ENCODE data around the gene NFIC.

Gene NFIC

DNA sequence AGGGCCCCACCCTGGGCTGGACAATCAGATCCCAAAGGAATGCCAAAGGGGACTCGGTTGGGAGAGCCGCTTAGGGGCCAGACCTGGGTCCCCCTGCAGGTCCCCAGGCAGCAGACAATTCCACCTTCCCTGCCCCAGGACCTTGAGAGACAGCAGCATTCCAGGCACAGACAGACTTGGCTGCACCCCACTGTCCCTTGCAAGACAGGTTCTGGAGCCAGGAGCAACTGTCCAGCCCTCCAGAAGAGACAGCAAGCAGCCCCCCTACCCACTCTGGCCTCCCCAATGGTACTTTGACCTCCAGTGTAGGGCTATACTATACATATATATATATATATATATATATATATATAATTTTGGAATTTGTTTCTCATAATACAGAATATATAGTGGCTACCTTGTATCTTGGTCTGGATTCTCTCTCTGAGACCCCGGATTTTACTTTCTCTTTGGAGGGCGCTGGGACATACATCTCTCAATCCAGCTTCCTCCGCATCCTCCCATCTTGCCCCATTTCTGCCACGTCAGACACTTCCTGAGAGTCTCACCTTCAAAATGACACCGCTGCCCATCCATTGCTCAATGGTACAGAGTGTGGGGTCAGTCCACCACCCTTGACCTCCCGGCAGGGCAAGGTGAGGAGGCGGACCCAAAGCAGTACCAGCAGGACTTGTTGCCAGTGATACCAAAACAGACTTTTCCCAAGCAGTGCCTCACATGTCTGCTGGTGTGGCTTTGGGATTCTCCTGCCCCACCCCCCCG, 101.2 kb downstream of the NFIC start:
- DNase-seq (ENCODE audit: low read depth in 2 of 2), result no peak

DNA sequence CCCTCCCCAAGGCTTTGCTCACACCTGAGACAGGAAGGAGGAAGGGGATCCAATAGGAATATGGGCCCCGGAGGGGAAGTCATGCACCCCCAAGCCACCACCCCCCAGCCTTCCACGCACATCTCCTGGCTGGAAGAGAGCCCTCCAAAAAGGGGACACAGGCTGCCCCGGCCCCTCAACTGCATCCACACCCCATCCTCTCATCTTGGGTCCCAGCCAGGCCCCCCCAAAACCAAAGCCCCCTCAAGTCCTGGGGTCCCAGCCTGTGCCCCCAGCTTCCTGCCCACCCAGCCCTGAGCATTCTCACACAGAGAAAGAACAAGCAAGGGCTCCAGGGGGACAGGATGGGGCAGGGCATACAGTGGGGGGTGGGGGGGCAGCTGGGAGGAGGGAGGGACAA, 101.8 kb downstream of the NFIC start:
- no peak for DNase-seq (ENCODE audit: low read depth in 2 of 2)

DNA sequence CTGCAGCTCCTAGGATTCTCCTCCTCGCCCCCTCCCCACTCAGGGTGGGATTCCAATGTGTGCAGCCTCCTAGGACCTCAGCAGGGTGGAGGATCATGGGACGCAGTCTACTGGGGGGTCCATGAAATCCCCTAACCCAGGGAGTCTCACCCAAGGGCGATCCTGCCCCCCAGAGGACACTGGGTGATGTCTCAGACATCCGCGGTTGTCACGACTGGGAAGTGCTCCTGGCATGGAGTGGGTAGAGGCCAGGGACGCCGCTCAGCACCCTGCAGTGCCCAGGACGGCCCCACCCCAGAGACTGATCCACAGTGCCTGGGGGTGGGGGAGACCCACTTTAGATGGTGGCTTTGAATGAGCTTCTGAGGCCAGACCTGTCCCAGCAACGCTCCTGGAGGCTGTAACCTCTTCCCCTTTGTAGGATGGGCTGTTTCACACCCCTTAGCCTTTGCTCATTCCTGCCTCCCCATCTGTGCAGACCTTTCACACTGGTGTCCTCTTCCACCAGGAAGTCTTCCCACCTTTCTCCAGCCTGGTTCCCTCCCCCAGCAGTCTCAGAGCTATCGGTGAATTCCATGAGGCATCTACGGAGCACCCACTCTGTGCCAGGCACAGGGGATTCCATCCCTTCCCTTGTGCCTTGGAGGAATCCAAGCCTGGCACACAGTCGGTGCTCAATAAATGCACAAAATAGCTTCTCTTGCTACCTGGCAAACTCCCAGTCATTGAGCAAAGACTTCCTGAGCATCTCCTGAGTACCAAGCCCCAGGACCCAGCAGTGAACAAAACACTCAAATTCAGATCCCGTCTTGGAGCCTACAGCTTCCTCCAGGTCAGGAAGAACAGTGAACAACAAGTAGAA, 103.5 kb downstream of the NFIC start:
- no peak for DNase-seq (ENCODE audit: low read depth in 2 of 2)

DNA sequence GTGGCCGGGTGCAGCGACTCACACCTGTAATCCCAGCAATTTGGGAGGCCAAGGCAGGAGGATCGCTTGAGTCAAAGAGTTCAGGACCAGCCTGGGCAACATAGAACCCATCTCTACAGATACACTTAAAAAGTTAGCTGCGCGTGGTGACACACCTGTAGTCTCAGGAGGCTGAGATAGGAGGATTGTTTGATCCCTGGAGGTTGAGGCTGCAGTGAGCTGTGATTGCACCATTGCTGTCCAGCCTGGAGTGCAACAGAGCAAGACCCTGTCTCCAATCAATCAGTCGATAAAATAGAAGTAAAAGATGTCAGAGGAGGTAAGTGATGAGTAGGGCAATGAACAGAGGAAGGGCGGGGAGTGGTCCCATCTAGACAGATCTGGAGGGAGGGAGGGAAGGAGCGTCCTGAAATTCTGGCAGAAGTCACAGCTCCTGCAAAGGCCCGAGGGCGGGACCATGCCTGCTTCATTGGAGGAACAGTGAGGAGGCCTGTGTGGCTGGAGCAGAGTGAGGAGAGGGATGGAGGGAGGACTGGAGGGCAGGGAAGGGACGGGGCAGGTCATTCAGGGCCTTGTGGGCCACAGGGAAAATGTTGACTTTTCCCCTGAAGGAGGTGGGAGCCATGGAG, 104.2 kb downstream of the NFIC start:
- DNase-seq (ENCODE audit: low read depth in 2 of 2), result no peak

DNA sequence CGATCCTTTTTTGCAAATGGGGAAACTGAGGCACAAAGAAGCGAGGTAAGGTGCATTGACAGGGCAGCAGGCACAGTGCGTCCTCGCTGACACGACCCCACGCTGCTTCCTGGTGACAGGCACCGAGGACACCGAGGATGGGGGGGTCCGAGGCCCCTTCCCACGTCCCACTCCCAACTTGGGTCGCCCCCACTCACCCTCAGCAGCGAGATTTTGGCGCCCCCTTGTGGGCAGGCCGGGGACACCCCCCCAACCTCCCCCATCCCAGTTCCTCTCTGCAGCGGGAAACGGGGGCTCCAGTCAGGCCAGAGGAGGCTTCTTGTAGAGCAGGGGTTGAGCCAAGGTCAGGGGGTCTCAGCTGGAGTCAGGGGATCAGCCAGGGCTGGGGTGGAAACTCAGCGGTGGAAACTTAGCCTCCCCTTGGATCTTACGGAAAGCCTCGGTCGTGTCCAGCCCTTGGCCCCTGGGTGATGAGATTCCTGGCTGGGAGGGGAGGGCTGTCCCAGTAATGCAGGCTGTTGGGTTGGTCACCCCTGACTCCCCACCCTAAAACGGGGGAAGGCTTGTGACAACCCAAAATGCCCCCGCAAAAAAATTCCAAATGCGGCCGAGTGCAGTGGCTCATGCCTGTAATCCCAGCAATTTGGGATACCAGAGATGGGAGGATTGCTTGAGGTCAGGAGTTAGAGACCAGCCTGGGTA, 105.7 kb downstream of the NFIC start:
- DNase-seq (ENCODE audit: low read depth in 2 of 2), result peak; percentile 15 to 38

DNA sequence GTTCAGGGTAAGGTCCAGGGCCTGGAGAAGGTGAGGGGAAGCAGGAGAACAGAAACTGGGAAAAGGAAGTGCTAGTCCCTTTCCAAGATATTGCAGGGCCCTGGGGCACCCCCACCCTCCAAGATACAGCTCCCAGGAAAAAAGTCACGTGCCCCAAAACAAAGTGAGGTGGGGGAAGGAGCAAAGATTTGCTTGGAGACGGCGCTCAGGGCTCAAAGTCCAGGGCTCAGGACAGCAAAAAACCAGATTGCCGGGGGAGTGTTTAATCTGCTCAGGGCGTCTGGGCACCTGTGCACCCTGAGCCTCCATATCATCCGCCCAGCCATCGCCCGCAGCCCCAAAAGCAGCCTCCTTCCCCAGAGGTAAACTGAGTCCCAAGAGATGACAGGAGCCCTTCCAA, 107.6 kb downstream of the NFIC start:
- no peak for DNase-seq (ENCODE audit: low read depth in 2 of 2)

DNA sequence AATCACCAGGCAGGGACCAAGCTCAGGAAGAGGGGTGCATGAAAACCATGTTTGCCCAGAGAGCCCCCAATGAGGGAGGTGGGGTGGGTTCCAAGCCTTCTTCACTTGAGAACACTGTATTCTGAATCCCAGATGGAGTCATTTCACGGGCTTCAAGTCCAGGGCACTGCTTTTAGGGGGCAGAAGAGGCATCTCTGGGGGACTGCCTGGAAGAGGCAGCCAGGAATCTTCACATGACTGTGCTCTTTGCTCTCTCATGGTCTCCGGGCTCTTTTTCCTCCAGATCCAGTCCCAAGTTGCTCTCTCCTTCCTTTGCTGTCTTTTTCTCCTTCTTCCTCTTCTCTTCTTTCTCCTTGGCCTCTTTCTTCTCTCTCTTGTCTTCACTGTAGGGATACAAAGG, 108.2 kb downstream of the NFIC start:
- no peak for DNase-seq (ENCODE audit: low read depth in 2 of 2)

DNA sequence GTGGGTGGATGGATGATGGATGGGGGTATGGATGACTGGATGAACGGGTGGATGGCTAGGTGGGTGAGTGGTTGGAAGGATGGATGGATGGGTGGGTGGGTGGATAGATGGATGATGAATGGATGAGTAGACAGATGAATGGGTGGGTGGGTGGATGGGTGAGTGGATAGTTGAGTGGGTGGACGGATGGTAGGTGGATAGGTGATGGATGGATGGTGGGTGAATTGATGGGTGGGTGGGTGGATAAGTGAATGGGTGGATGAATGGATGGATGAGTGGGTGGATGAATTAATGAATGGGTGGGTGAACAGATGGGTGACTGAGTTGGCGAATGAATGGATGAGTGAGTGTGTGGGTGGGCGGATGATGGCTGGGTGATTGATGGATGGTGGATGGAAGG, 109.1 kb downstream of the NFIC start:
- DNase-seq (ENCODE audit: low read depth in 2 of 2), result no peak

DNA sequence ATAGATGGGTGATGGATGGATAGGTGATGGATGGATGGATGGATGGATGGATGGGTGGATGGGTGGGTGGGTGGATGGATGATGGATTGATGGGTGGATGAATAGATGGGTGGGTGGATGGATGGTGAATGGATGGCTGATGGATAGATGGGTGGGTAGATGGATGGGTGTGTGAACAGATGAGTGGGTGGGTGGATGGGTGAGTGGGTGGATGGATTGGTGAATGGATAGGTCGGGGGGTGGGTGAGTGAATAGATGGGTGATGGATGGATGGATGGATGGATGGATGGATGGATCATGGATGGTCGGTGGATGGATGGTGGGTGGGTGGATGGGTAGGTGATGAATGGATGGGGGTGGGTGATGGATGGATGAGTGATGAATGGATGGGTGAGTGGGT, 110.4 kb downstream of the NFIC start:
- no peak for DNase-seq (ENCODE audit: low read depth in 2 of 2)

DNA sequence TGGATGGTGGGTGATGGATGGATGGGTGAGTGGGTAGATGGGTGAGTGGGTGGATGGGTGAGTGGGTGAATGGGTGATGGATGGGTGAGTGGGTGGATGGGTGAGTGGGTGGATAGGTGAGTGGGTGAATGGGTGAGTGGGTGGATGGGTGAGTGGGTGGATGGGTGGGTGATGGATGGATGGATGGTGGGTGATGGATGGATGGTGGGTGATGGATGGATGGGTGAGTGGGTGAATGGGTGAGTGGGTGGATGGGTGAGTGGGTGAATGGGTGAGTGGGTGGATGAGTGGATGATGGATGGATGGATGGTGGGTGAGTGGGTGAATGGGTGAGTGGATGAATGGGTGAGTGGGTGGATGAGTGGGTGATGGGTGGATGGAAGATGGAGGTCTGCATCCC, 111.1 kb downstream of the NFIC start:
- no peak for DNase-seq (ENCODE audit: low read depth in 2 of 2)

DNA sequence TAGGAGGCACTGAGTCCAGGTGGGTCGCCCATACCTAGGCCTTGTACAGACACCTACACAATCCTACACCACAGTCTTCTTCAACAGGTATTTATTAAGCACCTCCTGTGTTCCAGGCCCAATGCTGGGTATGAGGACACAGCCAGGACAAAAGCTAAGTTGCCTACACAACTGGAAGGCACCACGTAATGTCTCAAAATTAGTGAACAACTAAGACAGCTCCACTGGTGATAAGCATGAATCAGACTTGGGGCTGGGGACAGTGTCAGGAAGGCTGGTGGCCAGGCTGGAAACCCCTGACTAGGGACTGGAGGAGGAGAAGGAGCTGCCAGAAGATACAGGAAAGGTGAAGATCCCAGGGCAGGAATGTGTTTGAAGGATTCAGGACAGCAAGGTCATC, 111.6 kb downstream of the NFIC start:
- DNase-seq (ENCODE audit: low read depth in 2 of 2), result no peak

DNA sequence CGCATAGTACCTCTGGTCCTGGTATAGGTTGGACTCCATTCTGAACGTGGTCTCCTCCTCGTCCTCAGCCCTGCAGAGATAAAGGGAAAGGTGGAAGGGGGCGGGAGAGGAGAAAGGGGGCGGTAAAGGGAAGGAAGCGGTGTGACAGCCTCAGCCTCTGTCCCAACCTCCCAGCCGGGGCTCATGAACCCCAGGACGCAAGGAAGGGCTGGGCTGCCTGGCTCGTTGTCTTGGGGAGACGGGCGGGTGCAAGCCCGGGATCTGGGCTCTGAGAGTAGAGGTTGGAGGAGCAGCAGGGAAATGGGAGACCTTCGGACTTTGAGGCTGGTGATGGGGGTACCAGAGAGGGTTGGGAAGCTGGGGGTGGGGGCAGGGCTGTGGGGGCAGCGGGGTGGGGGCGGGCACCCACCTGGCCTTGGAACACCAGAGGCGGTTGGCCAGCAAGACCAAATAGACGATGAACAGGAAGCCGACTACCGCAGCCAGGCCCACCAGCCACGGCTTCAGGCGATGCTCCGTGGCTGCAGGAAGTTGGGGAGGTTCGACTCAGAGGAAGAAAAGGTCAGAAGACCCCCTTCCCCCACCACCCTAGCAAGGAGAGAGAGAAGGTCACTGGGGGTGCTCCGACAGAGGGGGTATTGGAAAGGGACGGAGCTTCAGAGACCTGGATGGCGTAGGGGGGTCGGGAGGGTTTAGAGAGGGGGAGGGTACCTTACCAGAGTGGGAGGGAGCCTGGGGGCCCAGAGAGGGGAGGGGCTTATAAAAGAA, 112.2 kb downstream of the NFIC start:
- no peak for DNase-seq (ENCODE audit: low read depth in 2 of 2)

DNA sequence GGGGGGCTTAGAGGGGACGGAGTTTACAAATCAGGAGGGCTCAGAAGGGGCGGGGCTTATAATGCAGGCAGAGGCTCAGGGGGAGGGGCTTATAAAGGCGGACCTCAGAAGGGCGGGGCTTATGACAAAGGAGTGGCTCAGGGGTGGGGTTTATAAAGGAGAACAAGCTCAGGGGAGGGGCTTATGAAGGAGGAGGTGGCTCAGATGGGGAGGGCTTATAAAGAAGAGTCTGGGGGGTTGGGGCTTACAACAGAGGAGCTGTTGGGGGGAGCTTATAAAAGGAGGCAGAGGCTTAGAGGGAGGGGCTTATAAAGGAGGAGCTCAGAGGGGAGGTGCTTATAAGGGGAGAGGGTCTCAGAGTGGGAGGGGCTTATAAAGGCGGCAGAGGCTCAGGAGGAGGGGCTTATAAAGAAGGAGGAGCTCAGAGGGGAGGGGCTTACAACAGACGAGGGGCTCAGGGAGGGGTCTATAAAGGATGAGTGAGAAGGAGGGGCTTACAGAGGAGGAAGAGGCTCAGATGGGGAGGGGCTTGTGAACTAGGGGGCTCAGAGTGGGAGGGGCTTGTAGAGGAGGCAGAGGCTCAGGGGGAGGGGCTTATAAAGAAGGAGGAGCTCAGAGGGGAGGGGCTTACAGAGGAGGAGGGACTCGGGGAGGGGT, 112.9 kb downstream of the NFIC start:
- peak; percentile 14 to 18 for DNase-seq (ENCODE audit: low read depth in 2 of 2)

DNA sequence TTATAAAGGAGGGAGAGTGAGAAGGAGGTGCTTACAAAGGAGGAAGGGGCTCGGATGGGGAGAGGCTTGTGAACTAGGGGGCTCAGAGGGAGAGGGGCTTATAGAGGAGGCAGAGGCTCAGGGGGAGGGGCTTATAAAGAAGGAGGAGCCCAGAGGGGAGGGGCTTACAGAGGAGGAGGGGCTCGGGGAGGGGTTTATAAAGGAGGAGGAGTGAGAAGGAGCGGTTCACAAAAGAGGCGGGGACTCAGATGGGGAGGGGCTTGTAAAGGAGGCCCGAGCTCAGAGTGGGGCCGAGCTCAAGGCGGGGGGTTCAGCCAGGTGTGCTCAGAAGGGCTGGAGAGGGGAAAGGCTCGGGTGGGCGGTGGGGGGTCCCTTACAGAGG, 113.4 kb downstream of the NFIC start:
- DNase-seq (ENCODE audit: low read depth in 2 of 2), result peak in 1 of 2 donors; percentile 18

DNA sequence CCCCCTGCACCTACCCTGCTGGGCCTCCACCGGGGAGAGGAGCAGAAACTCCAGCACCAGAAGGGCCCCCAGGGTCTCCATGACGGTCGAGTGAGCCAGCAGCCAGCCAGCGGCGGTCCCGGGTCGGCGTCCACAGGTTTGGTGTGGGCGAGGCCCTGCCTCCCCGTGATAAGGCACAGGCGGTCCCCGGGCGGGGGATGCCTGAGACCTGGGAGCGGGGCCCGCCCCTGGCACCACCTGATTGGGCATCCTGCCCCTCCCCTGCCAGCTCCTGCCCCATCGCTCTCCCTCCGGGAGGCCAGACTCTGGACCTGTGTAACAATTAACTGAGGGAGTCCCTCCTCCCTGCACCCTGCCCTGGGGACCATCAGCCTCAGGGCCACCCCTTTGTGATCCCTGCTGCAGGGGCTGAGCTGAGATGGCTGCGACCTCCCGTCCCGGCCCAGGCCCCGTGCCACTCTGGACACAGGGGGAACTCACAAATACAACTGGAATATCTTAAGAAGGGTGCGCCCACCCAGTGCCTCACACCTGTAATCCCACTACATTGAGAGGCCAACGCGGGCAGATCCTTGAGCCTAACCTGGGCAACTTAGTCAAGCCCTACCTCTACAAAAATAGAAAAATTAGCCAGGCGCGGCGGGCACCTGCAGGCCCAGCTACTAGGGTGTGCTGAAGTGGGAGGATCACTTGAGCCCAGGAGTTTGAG, 114.2 kb downstream of the NFIC start, which contains the start of gene SMIM24:
Gene SMIM24, minus strand, starts transcription at position 143 of the 709 bp plus-strand sequence. Its CDS starts 62 bp downstream, at position 81.
- no peak for DNase-seq (ENCODE audit: low read depth in 2 of 2)

DNA sequence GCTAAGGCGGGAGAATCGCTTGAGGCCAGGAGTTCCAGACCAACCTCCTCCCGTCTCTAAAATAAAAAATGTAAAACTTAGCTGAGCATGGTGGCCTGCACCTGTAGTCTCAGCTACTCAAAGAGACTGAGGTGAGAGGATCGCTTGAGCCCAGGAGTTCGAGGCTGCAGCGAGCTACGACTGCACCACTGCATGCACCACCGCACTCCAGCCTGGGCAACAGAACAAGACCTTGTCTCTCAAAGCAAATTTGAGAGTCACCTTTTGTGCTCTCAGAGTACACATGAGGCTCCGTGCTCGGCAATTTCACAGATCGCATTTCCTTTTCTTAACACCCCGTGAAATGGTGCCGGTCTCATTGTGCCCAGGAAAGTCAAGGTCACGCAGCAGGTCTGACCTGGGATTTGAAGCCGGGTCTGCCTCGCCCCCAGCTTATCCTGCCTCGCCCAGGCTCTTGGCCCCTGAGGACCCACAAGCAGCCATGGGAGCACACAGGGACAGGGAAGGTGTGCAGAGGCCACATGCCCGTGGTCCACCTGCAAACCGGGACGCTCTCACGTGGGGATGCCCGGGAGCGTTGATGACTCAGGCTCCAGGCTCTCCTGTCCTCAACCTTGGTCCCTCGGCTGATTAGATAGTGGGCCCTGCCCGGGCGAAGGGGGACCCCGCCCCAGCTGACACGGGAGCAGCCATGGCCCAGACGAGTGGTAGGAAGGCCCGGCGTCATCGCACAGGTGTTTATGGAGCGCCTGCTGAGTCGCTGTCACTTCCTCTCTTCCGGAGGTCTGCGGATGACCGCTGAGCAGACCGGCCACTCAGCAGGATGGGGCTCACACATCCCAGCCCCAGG, 115.1 kb downstream of the NFIC start:
- DNase-seq (ENCODE audit: low read depth in 2 of 2), result no peak

DNA sequence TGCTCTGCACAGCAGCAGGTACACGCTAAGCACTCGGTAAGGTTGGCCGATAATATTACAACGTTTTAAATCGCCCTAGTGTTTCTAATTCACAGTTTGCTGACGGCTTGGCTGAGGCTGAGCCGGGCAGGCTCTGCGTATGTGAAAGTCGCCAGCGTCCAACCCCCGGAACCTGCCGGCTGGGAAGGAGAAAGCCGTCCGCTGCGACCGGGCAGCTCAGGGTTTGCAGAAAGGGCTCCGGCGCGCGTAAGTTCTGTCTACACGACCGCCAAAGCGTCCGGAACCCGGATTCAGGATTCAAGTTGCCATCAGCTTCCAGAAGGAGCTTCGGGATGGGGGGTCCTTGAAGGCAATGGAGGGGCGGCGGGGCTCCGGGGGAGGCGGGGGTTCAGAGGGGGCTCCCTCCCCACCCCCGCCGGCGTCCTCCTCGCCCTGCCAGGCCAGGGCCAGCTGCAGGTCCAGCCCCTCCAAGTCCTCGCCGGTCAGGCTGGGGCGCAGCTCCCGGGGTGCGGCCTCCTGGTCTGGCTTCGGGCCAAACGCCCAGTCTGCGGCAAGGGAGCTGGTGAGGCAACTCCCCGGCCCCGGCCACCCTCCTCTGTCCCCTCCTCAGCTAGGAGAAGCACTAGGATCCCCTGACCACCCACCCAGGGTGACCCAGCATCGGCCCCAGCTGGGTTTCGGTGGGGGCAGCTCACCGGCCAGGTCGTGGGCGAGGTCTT, 116.3 kb downstream of the NFIC start:
- no peak for DNase-seq (ENCODE audit: low read depth in 2 of 2)

DNA sequence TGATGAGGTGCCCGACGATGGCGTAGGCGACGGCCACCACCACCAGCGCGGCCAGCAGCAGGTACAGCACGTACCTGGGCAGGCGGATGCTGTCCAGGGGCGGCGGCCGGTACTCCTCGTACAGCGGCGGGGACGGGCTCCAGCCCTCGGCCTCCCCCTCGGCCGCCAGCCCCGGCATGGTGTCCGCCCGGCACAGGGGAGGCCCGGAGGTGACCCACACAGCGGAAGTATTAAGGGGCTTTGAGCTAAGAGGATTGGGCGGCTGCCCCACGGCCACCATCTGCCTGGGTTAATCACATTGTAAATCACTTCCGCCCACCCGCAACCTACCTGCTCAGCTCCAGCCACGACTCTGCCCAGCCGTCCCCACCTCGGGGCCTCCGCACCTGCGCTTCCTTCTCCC, 116.8 kb downstream of the NFIC start, which contains the start of gene SMIM44:
Gene SMIM44, minus strand, starts transcription at position 216 of the 403 bp plus-strand sequence. Its CDS starts 38 bp downstream, at position 178.
- no peak for DNase-seq (ENCODE audit: low read depth in 2 of 2)

All from activated CD4-positive, alpha-beta T cell treated with anti-CD3 and anti-CD28 coated beads for 24 hours (primary cell).